ENCODE measurements around the gene KRTAP10-4.

KRTAP10-4 gene

DNA sequence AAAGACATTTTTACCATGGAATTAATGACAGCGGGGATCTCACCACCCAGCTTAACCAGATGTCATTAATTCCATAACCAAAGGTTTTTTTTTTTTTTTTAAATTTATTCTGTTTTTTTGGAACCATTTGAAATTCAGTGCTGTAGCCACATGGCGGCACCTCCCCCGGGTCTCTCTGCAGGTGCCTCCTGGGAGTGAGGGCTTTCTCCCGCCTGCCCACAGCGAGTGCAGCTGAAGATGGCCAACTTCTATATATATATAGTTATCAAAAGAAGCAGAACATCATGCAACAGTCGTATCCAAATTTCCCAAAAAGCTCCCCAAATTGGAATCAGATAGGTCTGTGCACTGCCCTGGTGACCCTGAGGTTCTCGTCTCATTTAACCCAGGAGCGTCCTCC, 41.9 kb downstream of the KRTAP10-4 start:
- no peak for DNase-seq (ENCODE audit: low read depth in 2 of 3, low spot score in 1 of 3)

DNA sequence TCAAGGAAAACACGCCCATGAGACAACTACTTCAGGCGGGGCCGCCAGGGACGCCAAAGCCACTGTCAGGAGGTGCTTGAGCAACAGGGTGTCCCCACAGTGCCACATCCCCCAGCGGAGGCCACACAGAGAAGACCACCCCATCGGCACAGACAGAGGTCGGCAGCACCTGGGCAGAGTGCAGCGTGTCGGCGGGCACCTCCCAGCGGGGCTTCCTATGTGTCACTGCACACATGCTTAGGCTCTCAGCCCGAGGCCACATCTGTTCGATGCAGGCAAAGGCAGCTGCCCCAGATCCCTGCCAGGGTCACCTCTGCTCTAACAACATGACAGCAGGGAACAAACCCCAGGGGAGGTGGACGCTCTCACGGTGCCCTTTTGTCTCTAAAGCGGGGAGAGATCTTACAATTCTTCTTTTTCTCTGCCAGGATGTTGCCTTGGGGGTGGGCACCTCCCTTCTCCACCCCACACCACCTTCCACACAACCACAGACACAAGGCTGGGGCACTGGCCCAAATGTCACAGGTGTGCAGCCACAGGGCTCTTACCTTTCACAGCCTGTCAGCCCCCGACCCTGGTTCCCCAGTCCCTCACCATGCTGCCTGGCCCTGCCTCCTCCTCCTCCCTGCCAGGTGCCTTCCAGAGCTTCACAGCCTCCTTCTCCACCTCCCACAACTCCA, 42.5 kb downstream of the KRTAP10-4 start:
- DNase-seq (ENCODE audit: low read depth in 2 of 3, low spot score in 1 of 3): no peak

DNA sequence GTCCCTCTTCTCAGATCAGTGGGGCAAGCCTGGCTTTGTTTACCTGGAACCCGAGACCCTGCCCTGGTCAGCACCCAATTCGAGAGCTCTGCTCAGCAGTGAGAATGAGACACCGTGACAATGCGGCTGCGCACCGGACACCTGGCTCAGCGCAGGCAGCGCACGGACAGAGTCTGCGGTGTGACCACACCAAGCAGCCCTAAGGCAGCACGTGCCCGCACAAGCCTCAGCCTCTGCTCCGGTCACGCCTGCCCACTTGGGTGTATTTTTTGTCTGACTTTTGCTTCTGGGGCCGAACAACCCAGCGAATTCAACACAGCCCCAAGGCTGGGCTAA, 43.0 kb downstream of the KRTAP10-4 start:
- no peak for DNase-seq (ENCODE audit: low read depth in 2 of 3, low spot score in 1 of 3)

DNA sequence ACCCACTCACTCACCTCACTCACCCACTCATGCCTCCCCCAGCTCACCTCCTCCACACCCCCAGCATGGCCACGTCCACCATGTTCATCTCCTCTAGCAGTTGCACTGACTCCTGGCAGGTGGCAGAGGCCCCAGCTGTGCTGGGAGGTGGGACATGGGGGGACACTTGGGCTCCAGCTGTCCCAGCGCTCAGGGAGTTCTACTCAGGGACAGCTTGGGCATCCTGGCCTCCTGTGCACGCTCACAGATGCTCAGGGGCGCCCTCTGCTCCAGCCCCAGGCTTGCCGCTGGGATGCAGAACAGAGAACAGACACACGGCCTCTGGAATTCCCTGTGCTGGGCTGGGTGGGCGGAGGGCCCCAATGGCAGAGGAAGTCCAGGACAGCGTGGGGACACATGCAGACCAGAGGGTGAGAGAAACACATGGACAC, 43.6 kb downstream of the KRTAP10-4 start:
- DNase-seq (ENCODE audit: low read depth in 2 of 3, low spot score in 1 of 3): no peak

DNA sequence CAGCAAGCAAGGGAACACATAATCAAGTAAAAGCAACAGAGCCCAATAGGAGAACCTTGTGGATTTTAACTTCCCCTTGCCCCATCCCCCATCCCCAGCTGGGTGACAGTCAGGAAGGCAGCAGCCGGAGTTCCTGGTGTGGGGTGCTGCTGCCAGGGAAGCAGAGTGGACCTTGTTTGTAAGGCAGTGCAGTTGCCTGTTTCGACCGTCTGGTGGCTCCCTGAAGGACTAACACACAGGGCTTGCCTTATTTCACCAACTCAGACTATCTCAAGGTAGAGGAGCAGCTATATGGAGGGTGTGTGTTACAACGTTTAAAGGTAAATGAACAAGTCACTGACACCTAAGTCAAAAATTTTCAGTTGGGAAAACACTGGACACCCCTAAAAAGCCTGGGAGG, 45.0 kb downstream of the KRTAP10-4 start:
- DNase-seq (ENCODE audit: low read depth in 2 of 3, low spot score in 1 of 3): no peak

DNA sequence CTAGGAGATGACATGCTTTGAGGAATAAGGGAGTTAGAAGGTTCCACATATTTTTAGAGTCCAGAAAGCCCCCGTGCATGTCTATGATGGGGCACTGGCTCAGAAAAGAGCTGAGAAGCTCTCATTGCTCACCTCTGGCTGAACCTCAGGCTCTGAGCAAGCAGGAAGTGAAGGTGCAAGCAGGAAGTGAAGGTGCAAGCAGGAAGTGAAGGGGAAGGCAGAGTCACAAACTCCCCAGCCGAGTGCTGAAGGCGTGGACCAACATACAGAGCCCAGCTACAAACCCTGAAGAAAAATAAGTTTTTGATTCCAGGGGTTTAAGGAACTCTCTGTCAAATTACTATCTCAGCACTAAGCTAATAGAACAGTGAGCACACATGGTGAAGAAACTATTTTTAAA, 45.4 kb downstream of the KRTAP10-4 start:
- DNase-seq (ENCODE audit: low read depth in 2 of 3, low spot score in 1 of 3): peak; percentile 20 to 26 (median 23)

DNA sequence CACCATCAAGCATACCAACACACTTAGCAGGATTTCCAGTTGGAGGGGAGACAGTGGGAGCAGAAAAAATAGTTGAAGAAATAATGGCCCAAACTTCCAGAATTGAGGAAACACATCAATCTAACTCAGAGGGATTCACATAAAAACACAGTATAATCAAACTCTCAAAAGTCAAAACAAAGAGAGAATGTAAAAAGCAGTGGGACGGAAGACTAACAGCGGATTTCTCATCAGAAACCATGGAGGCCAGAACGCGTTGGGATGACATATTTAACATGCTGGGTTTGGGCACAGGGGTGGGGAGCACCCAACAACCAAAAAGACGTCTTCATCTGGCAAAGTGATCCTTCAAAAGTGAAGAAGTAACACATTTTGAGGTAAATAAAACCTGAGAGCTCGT, 46.4 kb downstream of the KRTAP10-4 start:
- no peak for DNase-seq (ENCODE audit: low read depth in 2 of 3, low spot score in 1 of 3)

DNA sequence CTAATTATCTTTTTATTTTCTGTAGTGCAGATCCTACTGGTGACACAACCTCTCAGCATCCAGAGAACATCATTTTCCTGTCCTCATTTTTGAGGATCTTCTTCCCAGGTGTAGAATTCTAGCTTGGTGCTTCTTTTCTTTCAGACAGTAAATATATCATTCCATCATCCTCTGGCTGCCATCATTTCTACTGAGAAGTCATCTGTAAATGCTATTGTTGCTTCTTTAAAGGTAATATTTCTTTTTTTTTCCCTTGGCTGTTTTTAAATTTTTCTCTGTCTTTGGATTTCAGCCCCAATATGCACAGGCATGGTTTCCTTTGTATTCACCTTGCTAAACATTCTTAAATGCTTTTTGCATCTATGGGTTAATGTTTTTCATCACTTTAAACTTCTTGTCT, 50.0 kb downstream of the KRTAP10-4 start:
- DNase-seq (ENCODE audit: low read depth in 2 of 3, low spot score in 1 of 3): no peak

All from stimulated activated CD4-positive, alpha-beta T cell treated with anti-CD3 and anti-CD28 coated beads, Interleukin-12 subunit alpha, Interleukin-12 subunit beta, amount 100 ng/mL, for 48 hours (primary cell).